Left lobe of liver (tissue), 2 donors: ENCODE results near the gene DNAJC16. TPM values are rescaled to one million over a fixed set of nuclear protein-coding genes. Genes with fewer than 3 reads are reported as not detected.
"Not testable (repeated sequence)": the region's sequence is repeated elsewhere in the genome, so short reads cannot be mapped to it uniquely, and the experiment has no call there.

Experiments
- ATAC-seq: fragments of 200-7000 bp; cut with Tn5 transposase; one replicate; pipeline ENCODE4 v1.9.1; 2020; ENCODE audit warnings: mild to moderate bottlenecking, moderate library complexity
- DNase-seq: peaks from one replicate; pipeline ENCODE4 v3.0.0-alpha.2; 2020; ENCODE audit warnings: low spot score
- total RNA-seq: library from RNA; stranded (reverse); gene quantifications from one replicate; pipeline ENCODE4 v1.2.1, GENCODE V29; 2021
- donor health status: DM: no; HTN: no; CAD: no; lungs with moderate emphysema.
- donor health status: DM: no; HTN: yes; CAD: no.

The DNAJC16 gene
- total RNA-seq, 1 donor from 2014 or later: 10.0 TPM

DNA sequence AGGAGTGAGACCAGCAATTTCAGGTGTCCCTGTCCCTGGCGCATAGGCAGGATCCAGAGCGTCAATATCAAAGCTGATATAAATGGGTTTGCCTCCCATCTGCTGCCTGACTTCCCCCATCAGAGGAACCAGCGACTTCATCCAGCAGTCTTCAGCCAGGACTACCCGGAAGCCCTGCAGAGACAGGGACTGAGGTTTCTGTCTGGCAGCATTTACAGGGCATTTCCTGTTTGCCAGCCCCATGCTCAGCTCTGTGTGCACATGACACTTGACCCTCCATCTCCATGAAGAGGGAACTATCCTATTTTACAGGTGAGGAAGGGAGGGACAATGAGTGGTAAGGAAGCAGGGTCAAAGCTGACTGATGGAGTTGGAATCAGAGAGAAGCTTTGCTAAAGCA, 51.0 kb downstream of the DNAJC16 start:
- DNase-seq (no peak), ATAC-seq (no peak)

DNA sequence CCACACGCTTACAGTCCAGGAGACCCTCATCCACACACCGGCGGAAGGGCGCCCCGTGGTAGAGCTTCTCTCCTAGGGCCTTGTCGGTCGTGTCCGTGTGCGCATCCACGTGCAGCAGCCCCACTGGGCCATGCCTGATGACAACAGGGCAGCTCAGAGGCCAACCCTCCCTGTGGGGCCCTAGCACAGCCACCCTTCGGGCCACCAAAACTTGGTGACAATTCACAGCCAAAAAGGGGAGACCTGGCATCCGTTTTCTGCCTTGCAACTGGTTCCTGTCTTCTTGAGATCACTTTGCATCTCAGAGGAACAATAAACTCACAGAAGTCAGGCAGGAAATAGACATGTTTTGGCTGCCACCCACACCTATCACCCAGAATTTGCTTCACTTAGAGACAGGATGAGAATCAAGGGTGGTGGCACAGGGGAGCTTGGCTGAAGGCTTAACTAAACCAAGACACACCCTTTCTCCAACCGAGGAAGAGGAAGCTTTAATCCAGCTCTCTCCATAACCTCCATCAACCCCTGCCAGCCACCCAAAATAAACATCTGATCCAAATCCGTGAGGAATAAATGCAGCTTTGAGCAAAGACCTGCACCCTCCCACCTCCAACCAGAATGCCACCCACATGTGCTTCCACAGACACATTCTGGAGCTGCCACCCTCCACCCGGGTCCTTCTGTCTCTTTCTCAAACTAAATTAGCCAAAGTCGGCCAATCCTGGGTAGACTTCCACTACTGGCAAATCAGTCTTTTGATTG, 52.5 kb downstream of the DNAJC16 start:
- DNase-seq (no peak), ATAC-seq (no peak)

DNA sequence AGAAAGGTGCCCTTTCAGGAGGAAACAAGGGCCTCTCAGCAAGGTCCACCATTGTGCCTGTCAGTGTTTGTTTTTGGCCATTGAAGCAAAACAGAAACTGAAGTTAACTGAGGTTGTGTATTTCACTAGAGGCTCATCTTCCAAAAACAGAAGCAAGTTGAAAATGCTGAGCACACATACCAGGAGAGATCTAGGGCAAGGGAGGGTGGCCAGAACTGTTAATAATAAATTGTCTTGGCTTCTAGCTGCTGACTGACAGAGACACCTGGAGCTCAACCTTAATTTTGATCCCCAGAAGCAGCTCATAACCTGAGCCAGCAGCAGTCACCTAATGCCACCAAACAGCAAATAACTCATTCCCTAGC, 53.0 kb downstream of the DNAJC16 start:
- peak; percentile 53 for DNase-seq
- ATAC-seq: peak; percentile 51

DNA sequence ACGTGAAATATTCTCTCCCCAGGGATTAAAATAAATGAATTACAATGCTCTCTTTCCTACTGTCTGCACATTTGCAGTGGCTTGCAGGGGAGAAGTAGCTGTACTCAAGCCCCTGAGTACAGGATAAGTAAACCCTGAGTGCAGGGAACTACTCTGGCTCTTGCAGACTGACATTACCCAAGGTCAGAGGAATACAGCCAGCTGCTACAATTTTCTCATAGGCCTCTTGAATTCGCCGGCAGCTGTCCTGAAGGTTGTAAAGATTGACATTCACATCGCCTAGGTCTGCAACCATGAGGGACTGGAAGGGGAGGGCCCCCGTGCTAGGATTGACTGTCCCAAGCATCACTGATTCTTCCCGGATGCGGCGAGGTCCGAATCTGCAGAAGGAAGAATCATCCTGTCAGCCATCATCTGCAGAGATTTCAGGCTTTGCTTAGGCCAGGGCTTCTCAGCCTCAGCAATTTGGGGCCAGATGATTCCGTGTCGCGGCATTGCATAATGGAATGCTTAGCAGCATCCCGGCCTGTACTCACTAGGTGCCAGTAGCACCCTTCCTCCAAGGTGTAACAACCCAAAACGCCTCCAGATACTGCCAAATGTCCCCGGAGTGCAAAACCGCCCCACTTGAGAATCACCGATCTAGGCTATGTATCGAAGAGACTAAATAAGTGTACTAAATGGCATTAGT, 56.5 kb downstream of the DNAJC16 start:
- DNase-seq (peak; percentile 53), ATAC-seq (peak; percentile 38)

DNA sequence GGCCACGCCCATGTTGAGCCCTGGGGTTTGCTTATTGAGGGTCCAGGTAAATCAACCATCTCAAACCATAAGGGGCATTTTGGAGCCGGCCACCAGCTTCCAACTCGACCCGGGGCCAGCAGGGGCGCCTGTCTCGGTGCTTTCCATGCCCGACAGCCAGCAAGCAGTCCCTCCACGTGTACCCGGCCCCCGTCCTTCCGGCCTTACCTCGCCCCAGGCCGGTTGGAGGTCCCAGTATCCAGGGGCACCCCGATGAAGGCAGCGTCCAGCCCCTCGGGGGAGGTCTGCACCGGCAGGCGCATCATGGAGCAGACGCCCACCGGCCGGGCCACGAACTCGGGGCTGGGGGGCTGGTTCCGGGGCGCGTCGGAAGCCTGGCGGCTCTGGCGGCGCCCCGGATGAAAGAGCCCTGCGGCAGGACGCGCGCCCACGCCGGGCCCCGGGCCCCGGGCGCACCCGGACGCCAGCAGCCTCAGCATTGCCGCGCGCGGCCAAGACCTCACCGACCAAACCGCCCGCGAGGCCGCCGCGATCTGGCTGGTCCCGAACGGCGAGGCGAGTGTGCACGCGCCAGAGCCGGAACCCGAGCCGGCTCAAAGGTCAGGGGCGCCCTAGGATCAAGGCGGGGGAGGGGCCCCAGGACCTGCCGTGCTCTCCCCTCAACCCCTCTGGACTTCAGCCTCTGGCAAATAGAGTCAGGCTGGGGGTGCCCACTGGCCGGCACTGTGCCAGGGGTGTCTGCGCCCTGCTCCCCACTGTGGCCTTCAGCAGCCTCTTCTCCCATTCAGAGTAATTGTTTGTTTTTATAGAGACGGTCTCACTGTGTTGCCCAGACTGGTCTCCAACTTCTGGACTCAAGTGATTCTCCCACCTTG, 58.1 kb downstream of the DNAJC16 start, which contains the start of gene AGMAT:
AGMAT (minus strand) TSS at position 563 of the 875 bp plus-strand sequence; CDS start at position 479, 84 bp downstream.
- ATAC-seq: peak; percentile 90
- peak; percentile 89 for DNase-seq

DNA sequence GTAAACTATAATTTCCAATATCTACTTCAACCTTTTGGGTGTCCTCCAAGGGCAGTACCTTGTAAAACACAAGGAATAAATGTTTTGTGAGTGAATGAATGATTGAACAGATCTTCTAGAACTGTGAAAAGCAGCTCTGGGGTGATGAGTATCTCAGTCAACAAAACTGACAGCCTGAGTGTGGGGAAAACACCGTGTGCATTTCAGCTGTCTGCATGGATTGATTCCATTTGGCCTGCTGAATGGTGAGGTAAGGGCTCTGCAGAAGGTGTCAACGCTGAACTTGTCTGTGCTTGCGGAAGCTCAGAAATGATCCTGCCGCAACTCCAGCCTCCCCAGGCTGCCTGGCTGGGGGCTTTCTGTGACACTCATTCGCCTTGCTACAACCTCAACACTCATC, 65.6 kb downstream of the DNAJC16 start:
- DNase-seq (no peak), ATAC-seq (no peak)

DNA sequence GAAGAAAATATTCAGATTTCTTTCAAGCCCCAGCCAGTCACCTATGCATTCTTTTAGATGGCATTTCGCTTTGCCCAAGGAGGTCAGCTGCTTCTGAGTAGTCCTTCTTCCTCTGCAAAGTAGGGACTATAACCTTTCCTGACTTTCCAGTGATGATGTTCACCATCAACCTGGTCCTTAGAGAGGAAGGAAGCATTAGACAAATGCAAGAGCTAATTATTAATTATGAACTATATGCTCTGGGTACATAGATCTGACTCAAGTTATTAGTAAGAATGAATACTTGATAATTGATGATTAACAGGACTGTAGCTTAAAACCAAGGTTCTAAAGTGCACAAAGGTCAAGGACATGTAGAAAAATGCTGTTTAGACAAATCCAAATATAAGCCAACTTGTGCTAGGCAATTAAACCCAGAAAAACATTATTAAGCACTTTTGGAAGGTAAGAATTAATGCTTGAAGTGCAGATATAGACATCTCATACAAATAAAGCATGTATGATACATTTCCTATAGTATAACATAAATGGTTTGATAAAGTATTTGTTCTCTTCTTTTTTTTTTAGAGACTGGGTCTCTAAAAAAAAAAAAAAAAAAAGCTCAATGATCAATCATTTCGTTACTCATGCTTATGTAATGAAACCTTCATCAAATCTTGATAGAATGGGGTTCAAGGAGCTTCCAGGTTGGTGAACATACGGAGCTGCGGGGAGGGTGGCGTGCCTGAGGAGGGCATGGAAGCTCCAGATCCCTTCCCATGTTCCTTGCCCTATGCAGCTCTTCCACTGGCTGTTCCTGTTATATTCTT, 69.4 kb downstream of the DNAJC16 start:
- DNase-seq (no peak), ATAC-seq (peak; percentile 40)

DNA sequence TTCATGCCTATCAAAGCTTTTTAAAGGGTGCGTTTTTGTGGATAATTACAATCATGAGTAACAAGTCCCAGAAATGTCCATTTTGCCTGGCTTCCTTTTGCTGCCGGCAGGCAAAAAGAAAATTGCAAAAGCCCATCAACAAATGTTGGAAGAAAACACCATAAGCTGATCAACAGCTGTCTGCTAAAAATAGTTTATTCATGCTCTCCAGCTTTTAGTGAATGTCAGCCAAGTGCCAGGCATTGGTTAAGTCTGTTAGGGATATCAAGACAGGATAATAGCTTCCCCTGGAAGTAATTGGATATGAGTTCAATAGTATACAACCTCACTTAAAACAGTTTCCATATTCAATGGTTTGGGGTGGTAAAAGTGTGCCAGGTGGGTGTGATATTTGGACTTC, 71.8 kb downstream of the DNAJC16 start:
- DNase-seq: no peak
- no peak for ATAC-seq

DNA sequence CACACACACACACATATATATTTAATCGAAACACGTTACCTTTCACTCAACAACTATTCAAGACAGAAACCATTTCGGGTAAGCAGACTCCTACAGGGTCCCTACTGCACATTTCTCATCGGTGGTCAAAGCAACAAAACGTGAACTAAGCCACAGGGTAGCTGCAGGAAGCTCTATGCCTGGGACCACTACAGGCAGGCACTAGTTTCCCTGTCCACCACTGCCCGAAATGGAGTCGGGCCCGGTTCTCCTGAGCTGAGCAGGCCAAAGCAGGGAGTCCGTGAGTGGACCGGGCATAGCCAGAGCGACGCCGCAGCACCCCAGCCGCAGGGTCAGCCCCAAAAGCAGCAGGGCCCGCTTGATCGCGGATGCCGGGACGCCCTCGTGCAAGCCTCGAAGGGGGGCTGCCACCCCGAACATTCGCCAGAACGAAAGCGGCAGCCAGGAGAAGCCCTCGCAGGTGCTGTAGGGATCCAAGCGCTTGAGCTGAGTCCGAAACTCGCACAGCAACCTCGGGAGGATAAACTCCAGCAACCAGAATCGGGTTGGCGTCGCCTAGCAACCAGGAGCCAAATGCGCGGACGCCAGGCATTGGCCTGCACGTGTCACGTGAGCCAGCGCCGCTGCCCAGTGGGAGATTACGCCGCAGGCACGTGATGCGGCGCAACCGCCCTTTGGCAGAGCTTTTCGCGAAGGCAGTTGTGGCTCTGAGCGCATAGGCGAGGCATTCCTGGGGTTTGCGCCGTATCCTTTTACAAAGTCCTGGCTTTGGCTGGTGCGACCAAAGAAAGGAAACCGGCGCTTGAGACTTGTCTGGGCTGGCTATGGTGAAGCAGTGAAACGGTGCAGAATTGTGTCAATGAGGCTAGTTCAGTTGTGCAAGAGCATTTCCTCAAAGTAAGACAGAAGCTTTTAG, 76.7 kb downstream of the DNAJC16 start:
- ATAC-seq (peak; percentile 94), DNase-seq (peak; percentile 98)

DNA sequence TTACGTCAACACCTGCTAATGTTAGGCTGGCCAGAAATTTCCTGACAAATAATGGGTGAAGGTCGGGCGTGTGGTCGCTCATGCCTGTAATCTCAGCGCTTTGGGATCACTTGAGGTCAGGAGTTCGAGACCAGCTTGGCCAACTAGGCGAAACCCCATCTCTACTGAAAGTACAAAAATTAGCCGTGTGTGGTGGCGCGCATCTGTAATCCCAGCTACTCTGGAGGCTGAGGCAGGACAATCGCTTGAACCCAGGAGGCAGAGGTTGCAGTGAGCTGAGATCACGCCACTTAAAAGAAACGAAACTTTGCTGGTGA, 77.3 kb downstream of the DNAJC16 start:
- not testable (repeated sequence) for ATAC-seq, DNase-seq

DNA sequence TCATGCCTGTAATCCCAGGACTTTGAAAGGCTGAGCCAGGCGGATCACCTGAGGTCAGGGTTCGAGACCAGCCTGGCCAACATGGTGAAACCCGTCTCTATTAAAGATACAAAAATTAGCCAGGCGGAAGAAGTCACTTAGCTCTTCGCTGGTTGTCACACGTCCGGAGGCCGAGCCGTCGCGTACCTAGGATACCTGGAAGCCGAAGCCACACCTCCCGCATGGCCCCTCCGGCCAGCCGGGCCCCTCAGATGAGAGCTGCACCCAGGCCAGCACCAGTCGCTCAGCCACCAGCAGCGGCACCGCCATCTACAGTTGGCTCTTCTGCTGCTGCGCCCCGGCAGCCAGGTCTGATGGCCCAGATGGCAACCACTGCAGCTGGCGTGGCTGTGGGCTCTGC, 77.8 kb downstream of the DNAJC16 start:
- not testable (repeated sequence) for DNase-seq, ATAC-seq

DNA sequence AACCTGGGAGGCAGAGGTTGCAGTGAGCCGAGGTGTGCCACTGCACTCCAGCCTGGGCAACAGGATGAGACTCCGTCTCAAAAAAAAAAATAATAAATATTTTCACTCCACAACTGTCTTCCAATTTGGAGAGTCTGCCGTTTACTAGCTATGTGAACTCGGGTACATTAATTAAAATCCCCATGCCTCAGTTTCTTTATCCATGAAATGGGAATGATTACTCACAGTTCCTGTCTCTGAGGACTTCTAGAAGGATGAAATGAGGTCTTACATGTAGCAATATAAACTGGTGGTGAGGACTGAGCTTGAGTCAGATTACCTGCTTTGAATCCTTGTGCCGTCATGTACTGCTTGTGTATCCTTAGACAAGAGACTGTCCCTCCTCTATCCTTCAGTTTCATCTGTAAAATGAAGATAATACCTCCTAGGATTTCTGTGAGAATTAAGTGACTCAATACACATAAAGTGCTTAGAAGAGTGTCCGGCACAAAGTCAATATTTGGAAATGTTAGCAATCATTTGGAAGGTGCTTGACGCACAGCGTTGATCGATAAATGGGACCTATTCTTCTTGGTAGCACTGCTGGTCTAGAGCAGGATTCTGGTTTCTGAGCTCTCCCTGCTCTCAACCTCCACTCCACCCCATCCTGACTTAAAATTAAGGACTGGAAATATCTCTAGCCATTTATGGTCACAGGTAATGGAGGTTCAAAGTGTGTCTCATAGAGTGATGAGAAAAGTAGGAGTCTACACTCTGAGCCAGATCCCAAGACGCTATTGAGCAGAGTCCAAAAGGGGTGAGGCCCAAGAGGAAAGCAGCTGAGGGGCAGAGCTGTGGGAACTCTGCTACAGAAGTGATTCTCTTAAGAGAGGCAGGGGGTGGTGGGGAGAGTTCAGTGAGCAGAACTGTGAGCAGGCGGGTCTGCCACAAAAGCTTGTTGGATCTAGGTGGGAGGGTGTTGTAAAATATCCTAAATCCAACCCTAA, 79.0 kb downstream of the DNAJC16 start:
- DNase-seq (no peak), ATAC-seq (peak; percentile 57)

DNA sequence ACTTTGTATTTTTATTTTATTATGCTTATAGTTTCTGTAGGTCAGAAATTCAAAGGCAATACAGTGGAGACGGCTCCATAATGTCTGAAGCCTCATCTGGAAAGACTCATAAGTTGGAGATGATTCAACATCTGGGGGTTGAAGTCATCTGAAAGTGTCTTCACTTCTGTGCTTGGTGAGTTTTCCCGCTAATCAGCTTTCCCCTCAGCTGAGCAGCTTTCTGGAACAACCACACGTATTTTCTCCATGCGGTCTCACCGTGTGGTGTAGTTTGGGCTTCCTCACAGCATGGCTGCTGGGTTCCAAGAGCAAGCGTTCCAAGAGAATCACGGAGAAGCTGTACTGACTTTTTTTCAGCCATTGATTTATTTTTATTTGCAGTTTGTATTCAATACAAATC, 83.0 kb downstream of the DNAJC16 start:
- DNase-seq: no peak
- no peak for ATAC-seq

DNA sequence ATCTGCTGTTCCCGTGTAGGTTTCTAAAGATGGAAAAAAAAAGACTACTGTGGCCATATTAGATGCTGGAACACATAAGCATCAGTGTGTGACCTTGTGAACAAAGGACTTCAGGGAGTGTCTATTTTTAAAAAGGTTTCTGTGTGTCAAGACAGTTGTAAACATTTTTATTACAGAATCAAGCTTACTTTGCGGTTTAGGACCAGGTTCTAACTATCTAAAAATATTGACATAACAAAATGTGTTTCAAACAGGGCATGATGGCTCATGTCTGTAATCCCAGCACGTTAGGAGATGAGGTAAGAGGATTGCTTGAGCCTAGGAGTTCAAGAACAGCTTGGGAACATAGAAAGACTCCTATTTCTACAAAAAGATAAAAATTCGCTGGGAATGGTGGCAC, 83.5 kb downstream of the DNAJC16 start:
- DNase-seq (no peak), ATAC-seq (no peak)

DNA sequence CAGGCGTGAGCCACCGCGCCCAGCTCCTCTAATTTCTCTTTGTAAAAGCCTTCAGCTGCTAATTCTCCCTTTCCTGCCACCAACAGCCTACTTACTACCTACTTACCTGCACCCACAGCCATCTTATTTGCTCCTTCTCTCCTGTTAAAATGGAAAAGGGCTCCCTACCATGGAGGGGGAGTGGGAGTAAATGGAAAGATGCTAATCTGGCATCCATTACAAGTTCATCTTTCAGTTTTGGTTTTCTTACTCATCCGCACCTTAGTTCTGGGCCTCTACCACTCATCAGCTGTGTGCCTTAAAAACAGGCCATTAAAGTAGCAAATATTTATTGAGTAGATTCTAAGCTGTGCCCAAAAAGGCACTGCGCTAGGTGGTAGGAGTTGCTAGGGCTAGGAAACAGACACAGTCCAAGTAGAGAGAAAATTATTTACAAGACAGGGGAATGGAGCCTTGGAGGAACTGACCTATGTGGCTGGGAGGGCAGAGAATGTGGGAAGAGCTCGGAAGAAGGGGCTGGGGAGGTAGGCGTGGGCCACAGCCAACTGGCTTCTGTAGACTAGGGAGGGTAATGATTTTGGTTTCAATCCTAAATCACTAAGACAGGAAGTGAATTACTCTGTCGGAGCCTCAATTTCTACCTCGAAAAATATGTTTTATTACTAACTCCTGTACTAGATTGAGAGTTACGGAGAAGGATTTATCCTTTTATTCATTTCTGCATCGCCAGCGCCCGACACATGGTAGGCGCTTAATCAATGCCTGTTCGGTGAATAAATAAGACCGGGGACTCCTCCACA, 89.9 kb downstream of the DNAJC16 start:
- ATAC-seq (peak; percentile 2), DNase-seq (no peak)

DNA sequence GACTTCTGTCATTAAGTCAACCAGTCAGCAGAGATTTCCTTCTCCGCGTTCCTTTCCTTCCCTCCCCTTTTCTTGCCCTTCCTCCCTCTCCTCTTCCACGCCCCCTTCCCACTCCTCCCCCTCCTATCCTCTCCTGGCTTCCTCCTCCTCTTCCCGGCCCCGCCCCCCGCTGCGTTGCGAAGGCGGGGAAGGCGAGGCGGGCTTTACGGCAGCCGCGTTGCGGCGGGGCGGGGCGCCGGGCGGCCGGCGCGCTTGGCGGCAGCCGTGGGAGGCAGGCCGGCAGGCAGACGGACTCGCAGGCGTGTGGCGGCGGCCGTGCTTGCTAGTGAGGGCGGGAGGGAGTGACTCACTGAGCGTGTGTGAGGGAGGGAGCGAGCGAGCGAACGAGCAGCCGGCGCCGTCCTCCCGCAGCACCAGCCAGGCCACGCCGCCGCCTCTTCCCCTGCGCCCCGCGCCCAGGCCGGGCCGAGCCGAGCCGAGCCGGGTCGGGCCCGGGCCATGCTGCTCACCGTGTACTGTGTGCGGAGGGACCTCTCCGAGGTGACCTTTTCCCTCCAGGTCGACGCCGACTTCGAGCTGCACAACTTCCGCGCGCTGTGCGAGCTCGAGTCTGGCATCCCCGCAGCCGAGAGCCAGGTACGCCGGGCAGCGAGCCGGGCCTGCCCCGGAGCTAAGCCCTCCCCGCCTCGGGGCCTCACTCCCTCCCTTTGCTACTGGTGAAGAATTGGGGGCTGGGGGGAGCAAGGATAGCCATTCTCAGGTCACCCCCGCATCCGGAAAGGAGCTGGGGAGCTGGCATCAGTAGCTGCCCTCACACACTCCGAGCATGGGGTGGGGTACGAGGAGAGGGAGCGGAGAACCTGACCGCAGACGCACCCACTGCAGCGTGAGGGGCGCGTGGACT, 90.8 kb downstream of the DNAJC16 start, which contains the start of gene DDI2:
DDI2 (plus strand) TSS at position 286 of the 904 bp plus-strand sequence; CDS start at position 499, 213 bp downstream.
- peak; percentile 90 for ATAC-seq
- peak; percentile 96 for DNase-seq
